HG03097 (cell line): Measurements from ENCODE around the gene WDFY3.

ENCODE experiments used
- ATAC-seq: cut with Tn5 transposase; IDR thresholded peaks from one replicate; pipeline ENCODE4 v1.9.1; 2021; ENCODE audit not compliant: unreplicated experiment, low FRiP score

WDFY3 gene

GRCh38 chr4:84915396-84915780 is 51.1 kb downstream of the WDFY3 start:
- no peak for ATAC-seq

- no peak for ATAC-seq
These were observed 51.6 kb downstream of the WDFY3 start for GRCh38 chr4:84914686-84915395.

DNA sequence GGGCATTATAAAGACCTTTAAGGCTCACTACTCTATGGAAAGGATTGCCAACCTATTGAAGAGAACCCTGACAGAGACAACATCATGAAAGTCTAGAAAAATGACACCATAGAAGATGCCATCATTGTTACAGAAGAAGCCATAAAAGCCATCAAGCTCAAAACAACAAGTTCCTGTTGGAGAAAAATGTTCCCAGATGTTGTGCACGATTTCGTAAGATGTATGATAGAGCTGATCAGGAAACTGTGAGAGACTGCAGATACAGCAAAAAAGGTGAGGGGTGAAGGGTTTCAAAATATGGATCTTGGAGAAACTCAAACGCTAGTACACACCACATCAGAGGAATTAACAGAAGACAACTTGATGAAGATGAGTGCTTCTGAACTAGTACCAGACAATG is 53.3 kb downstream of the WDFY3 start:
- ATAC-seq = no peak

- ATAC-seq = no peak
These were observed 53.7 kb downstream of the WDFY3 start for GRCh38 chr4:84912741-84913140.

- ATAC-seq = no peak
These were observed 57.6 kb downstream of the WDFY3 start for GRCh38 chr4:84908876-84909275.

DNA sequence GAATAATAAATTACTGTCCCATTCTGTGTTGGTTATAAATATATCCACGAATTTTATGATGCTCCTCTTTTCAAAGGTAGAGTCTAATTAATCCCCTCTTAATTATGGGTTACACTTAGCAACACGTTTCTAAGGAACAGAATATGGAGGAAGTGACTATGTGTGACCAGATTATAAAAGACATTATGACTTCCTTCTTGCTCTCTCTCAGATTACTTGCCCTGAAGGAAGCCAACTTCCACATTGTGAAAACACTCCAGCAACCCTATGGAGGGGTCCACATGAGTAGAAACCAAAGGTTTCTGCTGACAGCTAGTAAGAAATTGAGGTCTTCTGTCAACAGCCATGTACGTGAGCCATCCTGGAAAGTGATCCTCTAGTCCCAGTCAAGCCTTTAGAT is 59.3 kb downstream of the WDFY3 start:
- no peak for ATAC-seq

- ATAC-seq = no peak
These were observed 60.8 kb downstream of the WDFY3 start for GRCh38 chr4:84905646-84906045.

DNA sequence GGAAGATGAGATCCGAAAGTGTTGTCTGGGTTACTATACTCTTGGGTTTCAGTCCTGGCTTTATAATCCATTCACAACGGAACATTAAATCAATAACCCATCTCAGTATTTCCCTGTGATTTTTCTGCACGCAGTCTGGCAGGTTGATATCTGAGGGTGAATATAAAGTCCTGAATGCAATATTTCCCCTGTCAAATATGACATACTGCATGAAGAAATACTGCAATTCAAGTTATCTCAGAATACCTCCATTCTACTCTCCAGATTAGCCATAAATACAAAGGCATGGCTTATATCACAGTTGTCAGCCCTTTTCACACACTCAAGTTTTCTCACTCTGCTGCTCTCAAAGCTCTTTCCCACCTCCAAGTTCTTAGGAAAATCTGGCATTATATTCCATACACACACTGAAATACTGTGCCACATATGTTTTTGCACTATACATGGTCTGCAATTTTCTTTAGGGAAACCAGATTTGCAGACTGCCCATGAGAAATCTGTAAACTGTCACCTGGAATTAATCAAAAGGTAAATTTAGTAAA is 64.7 kb downstream of the WDFY3 start:
- ATAC-seq = no peak

DNA sequence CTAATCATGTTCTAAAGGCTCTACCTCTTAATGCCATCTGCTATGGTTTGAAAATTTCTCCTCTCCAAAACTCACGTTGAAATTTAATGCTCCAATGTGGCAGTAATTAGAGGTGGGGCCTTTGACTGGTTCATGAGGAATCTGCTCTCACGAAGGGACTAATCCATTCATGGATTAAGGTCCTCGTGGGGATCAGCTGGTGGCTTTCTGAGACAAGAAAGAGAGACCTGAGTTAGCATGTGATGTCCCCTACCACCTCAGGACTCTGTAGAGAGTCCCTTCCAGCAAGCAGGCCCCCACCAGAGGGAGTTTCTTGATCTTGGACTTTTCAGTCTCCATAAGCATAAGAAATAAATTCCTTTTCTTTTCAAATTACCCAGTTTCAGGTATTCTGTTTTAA is 65.3 kb downstream of the WDFY3 start:
- no peak for ATAC-seq

DNA sequence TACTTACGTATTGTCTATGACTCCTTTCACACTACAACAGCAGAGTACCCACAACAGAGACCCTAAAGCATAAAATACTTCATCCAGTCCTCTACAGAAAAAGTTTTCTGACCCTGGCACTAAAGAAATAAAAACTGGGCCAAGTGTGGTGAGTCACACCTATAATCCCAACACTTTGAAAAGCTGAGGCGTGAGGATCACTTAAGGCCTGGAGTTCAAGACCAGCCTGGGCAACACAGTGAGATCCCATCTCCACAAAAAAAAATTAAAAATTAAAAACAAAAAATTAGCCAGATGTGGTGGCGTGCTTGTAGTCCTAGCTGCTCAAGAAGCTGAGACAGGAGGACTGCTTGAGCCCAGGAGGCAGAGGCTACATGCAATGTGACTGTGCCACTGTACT is 66.9 kb downstream of the WDFY3 start:
- ATAC-seq = no peak

- no peak for ATAC-seq
These were observed 69.0 kb downstream of the WDFY3 start for GRCh38 chr4:84897516-84897915.

GRCh38 chr4:84895283-84895682 is 71.2 kb downstream of the WDFY3 start:
- ATAC-seq = no peak

DNA sequence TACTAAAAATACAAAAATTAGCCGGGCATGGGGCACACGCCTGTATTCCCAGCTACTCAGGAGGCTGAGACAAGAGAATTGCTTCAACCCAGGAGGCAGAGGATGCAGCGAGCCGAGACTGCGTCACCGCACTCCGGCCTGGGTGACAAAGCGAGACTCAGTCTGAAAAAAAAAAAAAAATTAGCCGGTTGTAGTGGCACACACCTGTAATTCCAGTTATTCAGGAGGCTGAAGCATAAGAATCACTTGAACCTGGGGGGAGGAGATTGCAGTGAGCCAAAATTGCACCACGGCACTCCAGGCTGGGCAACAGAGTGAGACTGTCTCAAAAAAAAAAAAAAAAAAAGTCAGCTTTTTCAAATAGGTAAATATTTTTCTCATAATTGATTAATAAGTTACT is 71.9 kb downstream of the WDFY3 start:
- ATAC-seq = no peak

GRCh38 chr4:84892950-84893349 is 73.5 kb downstream of the WDFY3 start:
- no peak for ATAC-seq

GRCh38 chr4:84887824-84888223 is 78.7 kb downstream of the WDFY3 start:
- no peak for ATAC-seq

DNA sequence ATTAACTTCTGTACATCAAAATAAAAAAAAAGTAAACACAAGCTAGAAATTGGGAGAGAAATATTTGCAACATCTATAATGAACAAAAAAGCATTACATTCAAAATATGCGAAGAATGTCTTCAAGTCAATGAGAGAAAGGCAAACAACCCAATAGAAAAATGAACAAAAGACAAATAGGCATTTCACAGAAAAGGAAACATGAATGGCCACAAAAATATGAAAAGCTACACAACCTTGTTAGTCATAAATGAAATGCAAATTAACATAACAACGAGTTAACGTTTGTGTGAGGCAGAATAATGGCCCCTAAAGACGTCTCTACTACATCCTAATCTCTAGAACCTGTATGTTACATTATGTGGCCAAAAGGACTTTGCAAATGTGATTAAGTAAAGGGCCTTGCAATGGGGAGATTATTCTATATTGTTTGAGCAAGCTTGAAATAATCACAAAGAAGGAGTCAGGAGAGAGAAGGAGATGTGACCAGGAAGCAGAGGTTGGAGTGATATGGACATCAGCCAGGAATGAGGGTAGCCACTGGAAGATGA is 86.8 kb downstream of the WDFY3 start:
- no peak for ATAC-seq

- no peak for ATAC-seq
These were observed 87.9 kb downstream of the WDFY3 start for GRCh38 chr4:84878546-84878945.

DNA sequence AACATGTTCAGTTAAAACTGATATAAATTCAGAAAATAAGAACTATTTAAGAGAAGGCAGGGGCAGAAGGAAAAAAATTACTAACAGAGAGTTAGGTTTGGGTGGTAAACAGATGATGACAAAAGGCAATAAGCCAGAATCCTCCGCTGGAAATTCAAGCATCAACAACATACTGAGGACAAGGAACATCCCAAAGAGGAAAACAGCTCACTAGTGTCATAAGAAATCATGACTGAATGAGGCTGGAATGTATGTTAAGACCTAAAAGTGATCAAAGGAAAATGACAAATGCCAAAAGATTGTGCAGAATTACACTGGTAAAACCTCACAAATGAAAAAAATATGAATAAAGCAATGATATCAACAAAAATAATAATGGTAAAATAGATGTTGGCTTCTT is 88.4 kb downstream of the WDFY3 start:
- no peak for ATAC-seq

DNA sequence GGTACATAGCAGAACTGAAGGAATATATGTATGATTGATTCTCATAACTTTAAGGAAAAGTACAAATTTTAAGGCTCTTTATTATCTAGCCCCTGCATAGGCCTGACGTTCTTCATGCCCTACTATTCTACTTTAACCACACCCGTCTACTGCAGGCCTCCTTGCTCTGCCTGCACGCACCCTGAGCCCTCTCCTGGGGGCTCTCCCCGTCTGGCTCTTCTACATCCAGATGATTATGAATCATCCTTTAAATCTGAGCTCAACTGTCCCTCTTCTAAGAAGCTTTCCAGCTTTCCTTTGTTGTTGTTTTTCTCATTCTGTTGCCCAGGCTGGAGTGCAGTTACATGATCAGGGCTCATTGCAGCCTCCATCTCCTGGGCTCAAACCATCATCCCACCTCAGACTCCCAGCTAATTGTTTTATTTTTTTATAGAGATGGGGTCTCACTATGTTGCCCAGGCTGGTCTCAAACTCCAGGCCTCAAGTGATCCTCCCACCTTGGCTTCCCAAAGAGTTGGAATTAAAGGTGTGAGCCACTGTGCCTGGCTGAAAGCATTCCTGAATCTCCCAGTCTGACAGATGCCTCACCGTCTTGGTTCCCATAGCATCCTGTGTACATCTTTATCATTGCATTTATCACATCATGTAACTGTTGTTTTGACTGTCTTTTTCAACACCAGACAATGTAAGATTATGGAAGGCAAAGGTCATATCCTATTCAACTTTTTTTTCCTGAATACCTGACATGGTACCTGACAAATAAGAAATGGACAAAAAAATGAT is 89.2 kb downstream of the WDFY3 start:
- no peak for ATAC-seq

DNA sequence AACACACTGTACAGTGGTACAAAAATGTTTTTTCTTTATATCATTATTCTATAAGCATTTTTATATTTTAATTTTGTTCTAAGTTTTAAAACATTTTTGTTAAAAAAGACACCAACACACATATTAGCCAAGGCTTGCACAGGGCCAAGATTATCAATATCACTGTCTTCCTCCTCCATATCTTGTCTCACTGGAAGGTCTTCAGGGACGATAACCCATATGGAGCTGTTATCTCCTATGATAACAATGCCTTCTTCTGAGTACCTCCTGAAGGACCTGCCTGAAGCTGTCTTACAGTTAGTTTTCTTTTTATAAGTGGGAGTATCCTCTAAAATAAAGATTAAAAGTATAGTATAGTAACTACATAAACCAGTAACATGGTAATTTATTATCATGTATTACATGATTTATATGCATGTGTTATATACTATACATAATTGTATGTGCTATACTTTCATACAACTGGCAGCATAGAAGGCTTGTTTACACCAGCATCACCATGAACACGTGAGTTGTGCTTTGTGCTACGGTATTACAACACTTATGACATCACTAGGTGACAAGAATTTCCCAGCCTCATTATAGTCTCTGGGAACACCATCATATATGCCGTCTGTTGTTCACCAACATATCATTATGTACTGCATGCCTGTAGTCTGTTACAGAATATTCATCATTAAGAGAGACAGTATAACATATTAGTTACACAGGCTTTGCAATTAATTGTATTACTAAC is 90.7 kb downstream of the WDFY3 start:
- no peak for ATAC-seq

GRCh38 chr4:84874619-84875018 is 91.9 kb downstream of the WDFY3 start:
- no peak for ATAC-seq
